Chondrocyte (in vitro differentiated cells): ENCODE results near the gene DISC1. TPM values are rescaled to one million over a fixed set of nuclear protein-coding genes. Genes with fewer than 3 reads are reported as not detected.

Experiments
- DNase-seq: peaks from one replicate; pipeline ENCODE4 v3.0.0; 2021; ENCODE audit warnings: mixed read lengths, low spot score
- H3K27ac Mint-ChIP-seq: one replicate; pipeline ENCODE4 v1.8.0; 2021; ENCODE audit warnings: mild to moderate bottlenecking, moderate library complexity, mixed read lengths; ENCODE audit not compliant: unreplicated experiment
- H3K27me3 Mint-ChIP-seq: 2 replicates; pipeline ENCODE4 v1.8.0; 2021; ENCODE audit warnings: low read depth, mixed read lengths
- H3K36me3 Mint-ChIP-seq: 2 replicates; pipeline ENCODE4 v1.8.0; 2021; ENCODE audit warnings: low read depth, mixed read lengths
- H3K4me1 Mint-ChIP-seq: 2 replicates; pipeline ENCODE4 v1.8.0; 2021; ENCODE audit warnings: low read depth, mild to moderate bottlenecking, mixed read lengths
- H3K4me3 Mint-ChIP-seq: one replicate; pipeline ENCODE4 v1.8.0; 2021; ENCODE audit warnings: mild to moderate bottlenecking, moderate library complexity, mixed read lengths; ENCODE audit not compliant: unreplicated experiment
- H3K9me3 Mint-ChIP-seq: 2 replicates; pipeline ENCODE4 v1.8.0; 2021; ENCODE audit warnings: low read depth, mixed read lengths
- total RNA-seq: library from RNA; stranded (reverse); gene quantifications from 3 replicates; pipeline ENCODE4 v1.2.1, GENCODE V29; 2021
- TF ChIP-seq, protein P1 (sequence below): fragments of 200-600 bp; sonication (generic); IDR thresholded peaks from 2 replicates; pipeline ENCODE4 v1.5.0; 2021; ENCODE audit warnings: antibody characterized with exemption, mild to moderate bottlenecking, moderate library complexity

The DISC1 gene
- total RNA-seq, 1 donor from 2014 or later = 5.0 TPM

DNA sequence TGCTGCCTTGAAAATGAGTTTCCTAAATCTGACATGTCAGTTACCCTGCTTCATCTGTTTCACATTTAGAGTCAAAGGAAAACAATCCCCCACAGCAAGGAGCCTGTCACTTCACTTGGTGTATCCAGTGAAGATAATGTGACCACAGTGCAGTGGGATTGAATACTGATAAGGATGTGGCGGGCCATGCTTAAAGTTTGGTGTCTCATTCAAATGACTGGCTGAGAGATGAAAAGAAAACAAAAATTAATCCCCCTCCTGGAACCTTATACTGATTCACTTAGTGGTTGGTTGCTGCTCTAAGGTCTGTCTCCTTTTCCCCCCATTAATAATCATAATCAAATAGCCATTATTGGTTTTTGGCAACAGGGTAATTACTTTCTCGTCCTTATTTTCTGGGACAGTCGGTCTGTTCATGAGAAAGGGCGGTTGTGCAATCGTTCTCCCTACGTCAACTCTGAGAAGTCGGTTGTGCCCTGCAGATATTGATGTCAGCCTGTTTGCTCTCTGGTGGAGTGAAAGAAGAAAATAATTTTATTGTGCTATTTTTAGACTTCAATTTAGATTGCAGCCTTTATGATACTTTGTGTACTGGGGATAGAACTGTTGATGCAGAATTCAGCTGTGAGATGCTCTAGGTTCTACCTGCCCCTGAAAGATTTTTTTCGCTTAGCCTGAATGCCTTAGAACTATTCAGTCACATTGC, 360.2 kb downstream of the DISC1 start:
- Mint-ChIP-seq H3K27me3 (no peaks in the 10 kb centered on the region), H3K9me3 (no peaks in the 10 kb centered on the region), H3K4me1 (peaks cover 15% of the 10 kb centered on the region), H3K36me3 (no peaks in the 10 kb centered on the region), H3K4me3 (no peak overlapping the region), H3K27ac (no peak overlapping the region)
- TF ChIP-seq, protein P1, sequence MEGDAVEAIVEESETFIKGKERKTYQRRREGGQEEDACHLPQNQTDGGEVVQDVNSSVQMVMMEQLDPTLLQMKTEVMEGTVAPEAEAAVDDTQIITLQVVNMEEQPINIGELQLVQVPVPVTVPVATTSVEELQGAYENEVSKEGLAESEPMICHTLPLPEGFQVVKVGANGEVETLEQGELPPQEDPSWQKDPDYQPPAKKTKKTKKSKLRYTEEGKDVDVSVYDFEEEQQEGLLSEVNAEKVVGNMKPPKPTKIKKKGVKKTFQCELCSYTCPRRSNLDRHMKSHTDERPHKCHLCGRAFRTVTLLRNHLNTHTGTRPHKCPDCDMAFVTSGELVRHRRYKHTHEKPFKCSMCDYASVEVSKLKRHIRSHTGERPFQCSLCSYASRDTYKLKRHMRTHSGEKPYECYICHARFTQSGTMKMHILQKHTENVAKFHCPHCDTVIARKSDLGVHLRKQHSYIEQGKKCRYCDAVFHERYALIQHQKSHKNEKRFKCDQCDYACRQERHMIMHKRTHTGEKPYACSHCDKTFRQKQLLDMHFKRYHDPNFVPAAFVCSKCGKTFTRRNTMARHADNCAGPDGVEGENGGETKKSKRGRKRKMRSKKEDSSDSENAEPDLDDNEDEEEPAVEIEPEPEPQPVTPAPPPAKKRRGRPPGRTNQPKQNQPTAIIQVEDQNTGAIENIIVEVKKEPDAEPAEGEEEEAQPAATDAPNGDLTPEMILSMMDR = no peak
- no peak for DNase-seq

DNA sequence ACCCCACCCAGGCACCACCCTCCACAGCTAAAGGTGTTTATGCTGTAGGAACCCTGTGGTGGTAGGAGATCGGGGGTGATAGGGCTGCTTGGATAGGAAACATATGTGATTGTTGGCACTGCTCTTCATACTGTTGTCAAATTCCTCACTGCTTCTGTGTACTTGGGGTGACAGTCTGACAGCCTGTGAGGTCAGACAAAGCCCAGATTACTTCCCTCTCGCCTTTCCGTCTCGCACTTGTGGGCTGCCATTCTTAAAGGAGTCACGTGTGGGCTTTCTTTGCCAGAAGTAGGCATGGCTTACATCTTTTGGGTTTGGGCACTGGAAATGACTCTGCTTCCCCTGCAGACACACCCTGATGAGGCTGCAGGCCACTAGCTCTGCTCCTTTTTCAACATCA, 363.8 kb downstream of the DISC1 start:
- DNase-seq = no peak

DNA sequence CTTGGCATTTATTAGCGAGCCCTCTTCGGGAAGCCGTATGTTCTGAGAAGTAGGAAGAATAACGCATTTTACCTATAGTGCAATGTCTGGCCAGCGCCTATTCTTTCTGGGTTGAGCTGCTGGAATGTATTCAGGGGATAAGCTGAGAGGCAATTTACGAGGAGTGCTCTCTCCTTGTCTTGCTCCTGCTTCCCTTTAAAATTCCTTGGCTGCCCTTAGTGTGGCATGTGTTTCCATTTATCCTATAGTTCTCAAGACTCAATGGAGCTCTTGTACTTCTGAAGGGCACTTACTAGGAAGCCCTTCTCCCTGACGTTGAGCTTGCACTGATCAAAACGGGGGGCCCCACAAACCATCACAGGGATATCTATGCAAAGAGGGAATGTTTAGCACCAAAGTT, 364.6 kb downstream of the DISC1 start:
- Mint-ChIP-seq H3K36me3 (no peaks in the 10 kb centered on the region), H3K27me3 (no peaks in the 10 kb centered on the region), H3K9me3 (no peaks in the 10 kb centered on the region), H3K27ac (no peak overlapping the region), H3K4me1 (peaks cover 10% of the 10 kb centered on the region), H3K4me3 (no peak overlapping the region)
- DNase-seq = no peak
- TF ChIP-seq, protein P1 = no peak

More for the DNA sequence above, 363.8 kb downstream of the DISC1 start:
- Mint-ChIP-seq H3K27ac (no peak overlapping the region), H3K4me1 (peaks cover 13% of the 10 kb centered on the region), H3K4me3 (no peak overlapping the region), H3K9me3 (no peaks in the 10 kb centered on the region), H3K27me3 (no peaks in the 10 kb centered on the region), H3K36me3 (no peaks in the 10 kb centered on the region)
- TF ChIP-seq, protein P1 = no peak

DNA sequence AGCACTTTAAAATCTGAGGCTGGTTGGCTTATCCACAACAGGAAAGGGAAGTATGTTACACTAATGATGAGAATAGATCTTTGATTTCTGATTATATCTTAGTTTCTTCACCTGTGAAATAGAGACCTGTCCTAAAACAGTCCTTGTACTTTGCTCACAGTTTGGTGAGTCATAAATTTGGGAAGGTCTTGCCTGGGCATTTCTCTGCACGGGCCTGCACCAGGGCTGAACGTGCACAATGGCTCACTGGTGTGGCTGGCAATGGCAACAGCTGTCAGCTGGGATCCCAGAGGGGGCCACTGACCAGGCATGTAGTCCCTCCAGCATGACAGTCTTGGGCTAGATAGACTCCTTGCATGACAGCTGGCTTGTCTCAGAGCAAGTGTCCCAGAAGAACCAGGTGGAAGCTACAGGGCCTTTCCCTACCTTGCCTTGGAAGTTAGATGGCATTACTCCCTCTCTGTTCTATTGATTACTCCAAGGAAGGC, 367.4 kb downstream of the DISC1 start:
- H3K27me3 Mint-ChIP-seq = no peaks in the 10 kb centered on the region

DNA sequence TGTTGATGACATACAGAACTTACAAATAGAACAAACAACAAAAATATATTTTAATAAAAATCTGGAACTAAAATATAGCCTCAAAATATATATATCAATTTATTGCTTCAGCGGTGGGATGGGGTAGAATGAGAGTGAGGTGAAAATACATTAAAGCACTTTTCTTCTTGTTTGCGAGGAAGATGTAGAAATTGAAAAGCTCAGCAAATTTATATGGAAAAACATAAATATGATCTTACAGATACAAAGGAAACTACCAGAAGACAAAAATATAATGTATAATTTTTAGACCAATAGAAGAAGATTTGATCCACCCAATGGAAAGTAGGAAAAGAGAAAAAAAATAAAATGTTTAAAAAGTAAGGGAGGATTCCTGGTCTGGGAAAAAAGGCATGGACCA, 372.2 kb downstream of the DISC1 start:
- no peak for DNase-seq
- H3K27me3 Mint-ChIP-seq = no peaks in the 10 kb centered on the region
- H3K4me3 Mint-ChIP-seq = no peak overlapping the region
- TF ChIP-seq, protein P1 = no peak
- H3K27ac Mint-ChIP-seq = no peak overlapping the region
- H3K9me3 Mint-ChIP-seq = peaks cover 6% of the 10 kb centered on the region
- H3K36me3 Mint-ChIP-seq = peaks cover 4% of the 10 kb centered on the region
- H3K4me1 Mint-ChIP-seq = no peaks in the 10 kb centered on the region

More for the DNA sequence above, 367.4 kb downstream of the DISC1 start:
- Mint-ChIP-seq H3K9me3 (no peaks in the 10 kb centered on the region), H3K36me3 (no peaks in the 10 kb centered on the region), H3K27ac (no peak overlapping the region), H3K4me1 (peaks cover 10% of the 10 kb centered on the region), H3K4me3 (no peak overlapping the region)
- TF ChIP-seq, protein P1 = no peak
- no peak for DNase-seq
